Stimulated activated CD8-positive, alpha-beta memory T cell treated with anti-CD3 and anti-CD28 coated beads, Interleukin-7, amount 100 ng/mL, for 1 hour (primary cell): Measurements from ENCODE around the gene DENND2C.

ENCODE experiments used
- DNase-seq, 2 donors: peaks; one replicate each; pipeline ENCODE4 v3.0.0-alpha.2; 2020; ENCODE audit warnings: low read depth in 2 of 2

DENND2C gene

GRCh38 chr1:114685851-114686250, 16.0 kb upstream of the DENND2C start:
- DNase-seq, result no peak

DNA sequence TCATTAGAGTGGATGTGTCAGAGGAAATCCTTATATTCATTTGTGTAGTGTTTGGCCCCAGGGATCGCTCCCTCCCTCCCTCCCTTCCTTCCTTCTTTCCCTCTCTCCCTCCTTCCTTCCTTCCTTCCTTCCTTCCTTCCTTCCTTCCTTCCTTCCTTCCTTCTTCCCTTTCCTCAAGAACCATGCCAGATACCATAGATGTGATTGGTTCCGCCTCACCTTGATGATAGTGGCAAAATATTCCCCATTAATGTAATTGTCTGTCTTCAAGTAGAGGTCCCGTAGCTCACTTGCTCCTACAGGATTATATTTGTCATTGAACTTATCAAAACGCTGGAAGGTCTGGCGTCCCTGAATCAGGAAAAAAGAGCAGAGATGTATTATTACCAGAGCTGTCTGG, 7.8 kb upstream of the DENND2C start:
- DNase-seq, result no peak

DNA sequence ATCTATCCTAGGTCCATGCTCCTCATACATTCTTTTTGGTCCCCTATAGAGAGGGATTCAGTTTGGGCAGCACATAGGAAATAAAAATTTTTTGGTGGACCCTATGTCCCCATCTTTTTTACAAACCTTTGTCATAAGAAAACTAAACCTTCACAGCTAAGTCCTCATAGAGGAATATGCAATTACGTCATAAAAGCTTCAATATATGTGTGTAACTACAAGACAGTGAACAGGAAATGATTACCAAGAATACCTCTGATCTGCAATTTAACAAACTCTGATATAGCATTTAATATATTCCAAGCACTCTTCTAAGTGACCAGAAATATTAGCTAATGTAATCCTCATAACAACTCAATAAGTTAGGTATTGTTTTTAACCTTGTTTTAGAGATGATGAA, 6.3 kb upstream of the DENND2C start:
- no peak for DNase-seq

DNA sequence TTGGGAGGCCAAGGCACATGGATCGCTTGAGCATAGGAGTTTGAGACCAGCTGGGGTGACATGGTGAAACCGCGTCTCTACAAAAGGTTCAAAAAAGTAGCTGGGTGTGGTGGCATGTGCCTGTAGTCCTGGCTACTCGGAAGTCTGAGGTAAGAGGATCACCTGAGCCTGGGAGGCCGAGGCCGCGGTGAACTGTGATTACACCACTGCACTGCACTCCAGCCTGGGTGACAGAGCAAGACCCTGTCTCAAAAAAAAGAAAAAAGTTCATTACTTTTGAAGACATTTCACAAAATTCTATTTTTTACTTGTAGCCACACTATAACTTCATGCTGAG, 2.1 kb upstream of the DENND2C start:
- DNase-seq, result no peak

DNA sequence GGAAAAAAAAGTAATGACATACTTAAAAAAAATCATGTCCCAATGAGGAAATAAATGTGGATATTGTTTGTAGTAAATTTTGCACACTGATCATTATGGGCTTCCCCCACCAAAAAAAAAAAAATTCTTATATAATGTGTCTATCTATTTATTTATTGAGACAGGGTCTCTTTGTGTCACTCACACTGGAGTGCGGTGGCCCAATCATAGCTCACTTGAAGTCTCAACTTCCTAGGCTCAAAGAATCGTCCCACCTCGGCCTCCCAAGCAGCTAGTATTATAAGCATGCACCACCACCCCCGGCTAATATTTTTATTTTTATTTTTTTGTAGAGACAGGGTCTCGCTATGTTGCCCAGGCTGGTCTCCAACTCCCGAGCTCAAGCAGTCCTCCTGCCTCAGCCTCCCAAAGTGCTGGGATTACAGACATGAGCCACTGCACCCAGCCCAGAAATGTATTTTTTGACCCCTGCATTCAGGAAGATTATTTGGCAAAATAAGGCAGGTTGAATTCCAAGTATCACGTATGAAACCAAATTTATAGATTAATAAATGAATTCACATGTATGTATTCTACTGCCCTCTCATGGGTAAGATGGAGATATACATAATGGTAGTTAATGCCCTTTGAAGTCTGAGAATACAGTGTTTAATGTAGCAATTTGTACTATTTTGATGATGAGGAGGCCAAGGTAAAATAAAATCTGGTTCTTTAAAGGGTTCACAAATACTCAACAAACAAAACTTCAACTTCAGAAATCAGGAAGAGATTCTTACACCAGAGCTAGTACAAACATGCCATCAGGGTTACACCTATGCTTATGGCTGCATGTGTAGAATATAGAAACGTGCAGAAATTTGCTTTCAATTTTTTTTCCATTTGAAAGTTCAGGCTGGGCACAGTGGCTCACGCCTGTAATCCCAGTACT, 1.4 kb upstream of the DENND2C start:
- no peak for DNase-seq

DNA sequence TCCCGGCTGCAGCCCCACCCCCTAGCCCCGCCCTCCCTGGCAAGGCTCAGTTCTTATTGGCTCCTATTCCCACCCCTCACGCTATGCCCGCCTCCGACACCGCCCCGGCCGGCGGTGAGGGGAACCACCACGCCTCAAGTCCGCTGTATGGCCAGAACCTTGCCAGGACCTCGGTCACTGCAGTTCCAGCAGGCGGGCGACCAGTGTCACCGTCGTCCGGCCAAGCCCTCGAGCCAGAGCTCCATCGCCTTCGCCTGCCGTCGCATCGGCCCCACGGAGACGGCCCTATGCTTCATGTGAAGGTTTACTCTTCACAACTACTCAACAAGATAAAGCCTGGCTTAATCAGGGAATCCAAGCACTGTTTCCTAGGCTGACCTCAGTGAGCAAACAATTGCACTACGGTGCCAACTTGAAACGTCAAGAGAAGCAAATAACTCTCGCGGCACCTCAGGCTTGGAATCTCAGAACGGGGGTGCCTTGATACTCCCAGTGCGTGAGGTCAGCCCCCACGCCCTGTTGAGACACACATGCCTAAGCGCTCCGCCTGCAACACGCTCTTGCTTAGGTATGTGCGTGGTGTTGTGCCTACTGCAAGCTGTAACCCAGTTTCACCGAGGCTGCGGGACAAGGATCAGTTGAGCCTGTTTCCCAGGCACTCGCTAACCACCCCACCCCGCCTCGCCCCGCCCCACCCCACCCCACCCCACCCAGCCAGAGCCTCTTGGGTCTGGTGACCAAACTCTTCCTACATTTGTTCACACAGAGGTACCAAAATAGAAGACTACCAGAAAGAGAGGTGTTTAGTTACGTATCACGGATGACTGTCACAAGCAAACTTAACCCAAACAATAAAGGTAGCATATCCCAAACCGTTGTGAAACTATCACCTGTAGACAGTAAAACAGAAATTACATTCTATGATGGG, 498 bp upstream of the DENND2C start:
- DNase-seq, result peak; percentile 66 to 72

GRCh38 chr1:114668784-114669561, 876 bp downstream of the DENND2C start:
- no peak for DNase-seq

GRCh38 chr1:114668373-114668772, 1.5 kb downstream of the DENND2C start:
- no peak for DNase-seq

DNA sequence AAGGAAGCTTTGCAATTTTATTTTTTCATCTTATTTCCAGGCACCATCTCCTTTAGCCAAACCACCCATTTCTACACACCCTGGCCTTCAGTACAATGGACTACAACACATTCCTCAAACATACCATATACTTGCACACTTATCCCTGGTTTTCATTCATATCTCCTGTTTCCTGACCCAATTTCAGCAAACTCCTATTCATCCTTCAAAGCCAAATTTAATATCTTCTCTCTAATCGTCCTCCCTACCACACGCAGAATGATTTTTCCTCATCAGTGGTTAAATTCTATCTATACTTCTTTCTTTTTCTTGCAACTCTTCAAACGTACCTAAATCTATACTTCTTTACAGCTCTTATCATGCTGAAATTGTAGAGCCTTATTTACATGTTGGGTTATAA, 2.9 kb downstream of the DENND2C start:
- DNase-seq, result no peak

GRCh38 chr1:114660238-114660637, 9.6 kb downstream of the DENND2C start:
- no peak for DNase-seq

- DNase-seq, result no peak
Observed at GRCh38 chr1:114651893-114652292, 18.0 kb downstream of the DENND2C start.

- no peak for DNase-seq
Observed at GRCh38 chr1:114648503-114648902, 21.3 kb downstream of the DENND2C start.

- no peak for DNase-seq
Observed at GRCh38 chr1:114641377-114641776, 28.5 kb downstream of the DENND2C start.

DNA sequence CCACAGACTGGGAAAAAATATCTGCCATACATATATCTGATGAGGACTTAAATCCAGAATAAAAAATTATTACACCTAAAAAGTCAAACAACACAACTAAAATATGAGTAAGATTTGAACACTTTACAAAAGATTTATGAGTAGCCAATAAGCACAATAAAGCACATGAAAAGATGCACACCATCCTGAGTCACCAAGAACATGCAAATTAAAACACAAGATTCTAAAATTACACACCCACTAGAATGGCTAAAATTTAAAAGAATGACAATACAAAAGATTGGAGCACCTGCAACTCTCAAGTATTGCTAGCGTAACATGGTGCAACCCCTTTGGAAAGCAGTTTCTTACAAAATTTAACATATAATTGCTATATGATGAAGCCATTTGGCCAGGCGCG, 30.9 kb downstream of the DENND2C start:
- no peak for DNase-seq

DNA sequence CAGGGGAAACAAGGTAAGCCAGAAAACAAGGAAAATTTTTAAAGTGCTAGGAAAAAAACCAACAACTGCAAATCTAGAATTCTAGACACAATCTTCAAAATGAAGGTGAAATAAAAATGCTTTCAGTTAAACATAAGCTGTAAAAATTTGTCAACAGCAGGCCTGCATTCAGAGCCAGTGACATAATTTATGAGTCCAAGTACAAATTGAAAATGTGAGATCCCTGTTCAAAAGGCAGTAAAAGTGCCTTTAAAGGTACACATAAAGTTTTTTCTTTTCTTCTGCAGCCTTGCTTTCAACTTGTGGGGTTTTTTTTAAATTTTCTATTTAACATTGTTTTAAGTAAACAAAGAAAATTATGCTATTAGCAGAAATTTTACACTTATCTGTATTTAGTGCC, 37.4 kb downstream of the DENND2C start:
- no peak for DNase-seq

DNA sequence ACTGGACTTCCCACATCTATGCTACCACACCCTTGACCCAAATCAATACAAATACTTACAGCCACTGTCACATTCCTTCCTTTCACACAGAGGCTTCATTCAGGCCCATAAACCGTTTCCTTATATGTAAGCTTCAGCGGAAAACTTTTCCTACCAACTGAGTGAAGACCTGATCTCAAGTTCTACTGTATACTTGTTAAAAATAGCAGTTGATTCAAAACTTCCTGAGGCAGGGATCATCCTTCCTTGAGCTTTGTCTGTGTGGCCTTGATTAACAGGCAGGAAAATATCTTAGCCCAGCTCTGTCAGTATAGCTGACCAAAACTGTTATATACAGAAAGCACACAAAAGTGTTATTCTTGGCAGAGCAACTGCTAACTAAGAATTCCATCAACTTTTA, 42.7 kb downstream of the DENND2C start:
- DNase-seq, result no peak

DNA sequence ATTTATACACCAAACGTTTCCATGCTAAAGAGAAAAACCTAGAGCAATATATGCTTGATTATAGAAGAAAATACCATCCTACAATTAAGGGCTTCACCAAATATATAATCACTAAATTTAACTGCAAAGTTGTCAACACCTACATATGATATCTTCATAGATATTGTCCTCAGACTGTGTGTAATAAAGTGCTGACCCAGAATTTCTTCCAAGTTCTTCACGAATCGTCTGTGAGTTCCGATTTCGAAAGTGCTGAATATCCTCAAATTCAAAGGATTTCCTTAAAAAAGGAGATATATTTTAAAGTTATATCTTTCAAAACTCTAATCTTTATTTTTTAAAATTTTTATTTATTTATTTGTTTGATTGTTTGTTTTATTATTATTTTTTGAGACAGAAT, 46.5 kb downstream of the DENND2C start:
- no peak for DNase-seq

- DNase-seq, result no peak
Observed at GRCh38 chr1:114620419-114620818, 49.4 kb downstream of the DENND2C start.

- no peak for DNase-seq
Observed at GRCh38 chr1:114618606-114619005, 51.2 kb downstream of the DENND2C start.

DNA sequence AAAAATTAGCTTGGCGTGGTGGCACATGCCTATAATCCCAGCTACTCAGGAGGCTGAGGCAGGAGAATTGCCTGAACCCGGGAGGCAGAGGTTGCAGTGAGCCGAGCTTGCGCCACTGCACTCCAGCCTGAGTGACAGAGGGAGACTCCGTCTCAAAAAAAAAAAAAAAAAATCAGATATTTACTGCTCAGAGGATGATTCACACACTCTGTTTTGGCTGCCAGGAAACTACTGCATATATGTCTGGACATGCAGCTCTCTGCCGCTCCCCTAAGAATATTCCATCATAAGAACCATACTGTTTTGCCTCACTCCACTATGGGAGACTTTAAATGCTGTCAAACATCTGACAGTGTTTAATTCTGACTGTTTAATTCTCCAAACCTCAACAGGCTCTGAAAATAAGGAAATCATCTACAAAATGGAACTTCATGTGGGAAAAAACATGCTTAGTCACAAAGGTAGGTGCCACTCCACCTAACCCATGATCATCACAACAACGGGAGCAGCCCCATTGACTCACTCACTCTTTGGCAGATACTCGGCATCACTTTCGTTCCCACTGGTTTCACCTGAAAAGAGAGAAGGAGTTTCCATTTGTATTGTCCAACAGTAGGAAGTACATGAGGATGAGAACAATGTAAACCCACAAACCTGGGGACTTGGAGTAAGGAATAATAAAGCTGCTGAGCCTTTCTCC, 59.2 kb downstream of the DENND2C start:
- no peak for DNase-seq

GRCh38 chr1:114609826-114610225, 60.0 kb downstream of the DENND2C start:
- DNase-seq, result no peak
